Non-pigmented ciliary epithelial cell (primary cell): ENCODE measurements around the gene CALCB.
"Not testable (repeated sequence)": the region's sequence is repeated elsewhere in the genome, so short reads cannot be mapped to it uniquely, and the experiment has no call there.

Source experiments
- DNase-seq: peaks from one replicate; pipeline ENCODE4 v3.0.0-alpha.2; 2010; ENCODE audit warnings: low read depth

CALCB gene, protein sequence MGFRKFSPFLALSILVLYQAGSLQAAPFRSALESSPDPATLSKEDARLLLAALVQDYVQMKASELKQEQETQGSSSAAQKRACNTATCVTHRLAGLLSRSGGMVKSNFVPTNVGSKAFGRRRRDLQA

GRCh38 chr11:15073361-15074205 lies at the start of gene CALCB:
Gene CALCB (plus strand): TSS chr11:15073593. CDS start chr11:15074719, 1,126 bp downstream.
- DNase-seq: no peak

DNA sequence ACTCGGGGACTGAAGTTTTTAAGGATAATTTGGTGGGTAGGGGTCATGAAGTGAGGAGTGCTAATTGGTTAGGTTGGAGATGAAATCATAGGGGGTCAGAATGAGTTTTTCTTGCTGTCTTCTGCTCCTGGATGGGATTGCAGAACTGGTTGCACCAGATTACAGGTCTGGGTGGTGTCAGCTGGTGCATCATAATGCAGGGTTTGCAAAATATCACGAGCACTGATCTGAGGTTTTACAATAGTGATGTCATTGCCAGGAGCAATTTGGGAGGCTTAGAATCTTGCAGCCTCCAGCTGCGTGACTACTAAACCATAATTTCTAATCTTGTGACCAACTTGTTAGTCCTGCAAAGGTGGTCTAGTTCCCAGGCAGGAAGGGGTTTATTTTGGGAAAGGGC lies 46.4 kb upstream of the CALCB start:
- no peak for DNase-seq

- DNase-seq: no peak
These were observed 45.4 kb upstream of the CALCB start for GRCh38 chr11:15027956-15028355.

DNA sequence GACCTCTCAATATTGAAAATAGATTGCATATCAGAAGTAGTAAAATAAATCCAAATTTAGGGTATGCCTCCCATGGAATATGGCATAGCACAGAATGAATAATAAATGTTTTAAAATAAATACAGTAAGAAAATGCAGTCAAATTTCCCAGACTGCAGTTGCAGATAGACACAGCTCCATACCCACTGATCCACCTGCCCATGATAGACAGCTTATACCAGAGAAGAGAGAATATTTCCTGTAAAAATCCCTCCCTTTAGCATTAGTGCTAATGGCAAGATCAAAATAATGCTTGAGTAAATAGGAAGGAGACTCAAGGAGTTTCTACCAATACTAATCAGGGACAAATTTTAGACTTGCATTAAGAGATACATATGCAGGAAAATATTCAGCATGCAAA lies 45.0 kb upstream of the CALCB start:
- no peak for DNase-seq

DNA sequence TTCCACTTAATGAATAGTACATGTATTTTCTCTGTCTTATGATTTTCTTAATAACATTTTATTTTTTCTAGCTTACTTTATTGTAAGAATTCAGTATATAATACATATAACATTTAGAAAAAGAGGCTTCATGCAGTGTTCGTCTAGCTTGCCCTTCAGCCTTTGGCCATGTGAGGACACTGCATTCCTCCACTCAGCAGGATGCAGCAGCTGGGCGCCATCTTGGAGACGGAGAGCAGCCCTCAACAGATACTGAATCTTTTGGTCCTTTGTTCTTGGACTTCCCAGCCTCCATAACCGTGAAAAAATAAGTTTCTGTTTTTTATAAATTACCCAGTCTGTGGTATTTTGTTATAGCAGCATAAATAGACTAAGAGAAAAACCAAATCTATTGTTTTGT lies 41.4 kb upstream of the CALCB start:
- DNase-seq: not testable (repeated sequence)

- DNase-seq: no peak
These were observed 38.6 kb upstream of the CALCB start for GRCh38 chr11:15034687-15035267.

GRCh38 chr11:15035283-15035682 lies 38.1 kb upstream of the CALCB start:
- no peak for DNase-seq

DNA sequence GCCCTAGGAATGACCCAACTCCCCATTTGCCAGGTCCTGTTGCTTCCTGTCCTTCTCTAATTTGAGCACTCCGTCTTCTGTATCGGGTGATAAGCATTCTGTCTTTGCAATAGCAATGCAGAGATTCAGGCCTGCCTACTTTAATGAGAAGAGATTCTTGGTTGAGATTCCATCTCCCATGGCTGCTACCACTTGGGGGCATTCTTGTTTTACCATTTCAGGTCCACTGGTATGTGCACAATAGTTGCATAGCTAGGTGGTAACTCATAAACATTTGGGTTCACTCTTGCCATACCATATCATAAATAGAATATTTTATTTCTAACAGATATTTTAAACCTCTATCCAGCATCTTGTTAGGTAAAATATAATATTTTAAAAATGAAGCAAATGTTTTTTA lies 34.4 kb upstream of the CALCB start:
- DNase-seq: no peak

DNA sequence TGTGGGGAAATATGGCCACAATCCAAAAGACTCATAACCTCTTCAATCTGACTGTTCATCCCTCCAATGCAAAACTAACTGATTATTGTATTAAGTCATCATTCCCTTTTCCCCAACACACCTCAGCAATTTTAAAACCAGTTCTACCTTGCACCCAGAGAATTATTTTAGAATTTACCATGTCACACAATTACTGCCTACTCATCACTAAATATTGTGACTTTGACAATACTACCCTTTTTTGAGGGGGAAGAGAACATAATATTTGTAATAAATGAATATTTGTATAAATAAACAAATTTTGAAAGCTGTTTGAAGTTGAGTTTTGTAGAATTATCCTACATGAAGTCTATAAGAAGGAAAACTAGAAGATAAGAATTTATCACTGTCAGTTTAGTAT lies 28.2 kb upstream of the CALCB start:
- DNase-seq: no peak

DNA sequence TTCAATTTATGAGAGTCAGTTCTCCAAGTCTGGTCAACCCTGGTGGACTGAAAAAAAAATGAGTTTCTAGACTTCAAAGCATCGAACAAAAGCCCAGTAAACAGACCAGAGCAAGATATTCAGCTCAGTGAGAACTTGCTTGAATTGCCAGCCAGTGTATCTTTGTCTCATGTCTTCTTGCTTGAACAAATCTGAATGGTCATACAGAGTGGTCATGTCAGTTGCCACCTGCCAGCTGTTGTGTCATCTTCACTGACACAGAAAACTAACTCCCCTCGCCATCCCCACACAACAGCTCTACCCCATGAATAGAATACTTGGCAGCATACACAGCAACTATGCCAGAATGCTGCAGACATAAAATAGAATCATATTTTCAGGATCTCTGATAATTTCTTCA lies 27.5 kb upstream of the CALCB start:
- DNase-seq: no peak

DNA sequence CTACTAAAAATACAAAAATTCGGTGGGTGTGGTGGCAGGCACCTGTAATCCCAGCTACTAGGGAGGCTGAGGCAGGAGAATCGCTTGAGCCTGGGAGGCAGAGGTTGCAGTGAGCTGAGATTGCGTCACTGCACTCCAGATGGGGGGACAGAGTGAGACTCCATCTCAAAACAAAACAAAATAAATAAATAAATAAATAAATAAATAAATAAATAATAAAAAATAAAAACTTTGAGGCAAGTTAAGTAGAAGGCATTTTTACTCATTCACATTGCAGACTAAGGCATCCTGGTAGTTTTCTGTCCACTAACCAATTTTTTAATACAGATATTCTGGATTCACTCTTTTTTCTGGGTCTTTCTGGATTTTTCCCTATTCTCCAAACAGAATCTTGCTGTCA lies 26.7 kb upstream of the CALCB start:
- DNase-seq: not testable (repeated sequence)

GRCh38 chr11:15048616-15049015 lies 24.8 kb upstream of the CALCB start:
- DNase-seq: no peak

GRCh38 chr11:15053191-15053685 lies 20.2 kb upstream of the CALCB start:
- no peak for DNase-seq

DNA sequence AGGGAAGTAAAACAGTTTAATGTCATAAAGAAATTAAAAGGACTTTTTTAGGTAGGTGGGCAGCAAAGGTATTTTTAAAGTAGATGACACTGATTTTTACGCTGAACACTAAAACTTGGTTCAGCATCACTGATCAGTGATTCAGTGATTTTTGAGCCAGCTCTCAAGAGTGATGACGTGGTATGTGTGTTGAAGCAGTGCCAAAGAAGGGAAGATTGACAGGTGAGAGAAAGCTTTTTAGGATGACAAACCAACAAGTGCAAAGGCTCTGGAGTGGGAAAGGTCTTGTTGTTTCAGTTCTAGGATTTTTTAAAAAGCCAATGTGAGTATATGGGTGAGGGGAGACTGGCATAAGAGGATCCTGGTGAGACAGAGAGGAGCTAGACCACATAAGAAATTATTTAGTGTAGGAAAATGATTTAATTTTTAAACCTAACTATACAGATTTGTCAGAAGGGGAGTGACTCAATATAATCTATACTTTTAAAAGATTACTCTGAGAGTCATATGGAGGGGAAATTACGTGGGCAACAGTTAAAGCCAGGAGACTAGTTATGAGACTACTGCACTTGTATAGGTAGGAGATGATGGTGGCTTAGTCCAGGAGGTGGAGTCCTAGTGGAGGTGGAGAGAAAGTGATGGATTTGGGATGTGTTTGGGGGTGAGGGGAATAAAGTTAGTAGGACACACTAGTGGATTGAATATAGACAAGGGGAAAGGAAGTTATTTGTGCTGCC lies 17.6 kb upstream of the CALCB start:
- no peak for DNase-seq

GRCh38 chr11:15057329-15057728 lies 16.1 kb upstream of the CALCB start:
- no peak for DNase-seq

DNA sequence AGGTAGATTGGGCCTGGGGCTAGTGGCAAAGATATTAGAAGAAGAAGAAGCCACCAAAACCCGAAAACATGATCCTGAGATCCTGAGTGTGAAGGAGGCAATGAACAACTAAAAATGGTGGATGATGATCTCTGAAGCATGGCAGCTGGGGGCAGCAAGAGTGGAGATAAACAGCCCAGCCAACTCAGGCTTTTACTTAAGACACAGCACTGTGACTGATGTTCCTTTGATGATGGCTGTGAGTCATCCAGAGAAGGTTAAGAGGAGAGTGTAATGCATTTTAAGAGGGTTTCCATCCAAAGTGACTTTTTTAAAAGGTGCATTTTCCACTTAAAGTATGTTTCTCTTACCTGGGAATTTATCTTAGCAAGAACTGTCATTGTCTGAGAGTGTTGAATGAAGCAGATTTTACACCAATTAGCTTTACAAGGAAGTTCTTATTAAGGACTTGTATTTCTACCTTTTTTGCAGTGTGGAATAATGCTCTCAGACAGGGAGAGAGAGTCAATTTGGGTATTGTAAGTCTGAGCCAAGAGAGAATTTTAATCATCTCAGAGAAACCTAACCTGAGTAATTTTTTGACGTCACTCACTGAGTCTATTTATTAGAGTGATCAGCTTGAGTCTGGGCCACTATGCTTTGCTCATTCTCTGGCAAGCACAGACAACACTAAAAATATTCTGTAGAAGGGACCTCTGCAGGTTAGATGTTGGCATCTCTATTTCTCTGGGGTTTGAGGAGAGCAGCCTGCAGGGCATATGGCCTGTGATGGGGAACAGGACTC lies 14.1 kb upstream of the CALCB start:
- no peak for DNase-seq

DNA sequence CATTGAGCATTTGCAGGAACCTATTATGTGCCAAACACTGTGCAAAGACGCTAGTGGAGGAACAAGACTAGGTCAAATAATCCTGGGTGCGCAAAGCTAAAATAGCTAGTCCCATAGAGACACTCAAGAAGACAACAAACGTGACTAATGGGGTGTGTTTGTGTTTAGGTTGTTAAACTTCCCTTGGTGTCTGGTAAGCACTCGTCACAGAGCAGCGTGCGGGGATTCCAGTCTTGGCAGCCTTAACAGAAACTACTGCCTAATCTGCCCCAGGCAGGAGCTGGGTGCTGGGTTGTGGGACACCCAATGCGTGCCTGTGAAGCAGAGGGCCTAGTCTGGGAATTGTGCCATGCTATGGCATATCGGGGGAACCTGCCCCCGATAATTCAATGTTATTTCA lies 10.8 kb upstream of the CALCB start:
- DNase-seq: no peak

DNA sequence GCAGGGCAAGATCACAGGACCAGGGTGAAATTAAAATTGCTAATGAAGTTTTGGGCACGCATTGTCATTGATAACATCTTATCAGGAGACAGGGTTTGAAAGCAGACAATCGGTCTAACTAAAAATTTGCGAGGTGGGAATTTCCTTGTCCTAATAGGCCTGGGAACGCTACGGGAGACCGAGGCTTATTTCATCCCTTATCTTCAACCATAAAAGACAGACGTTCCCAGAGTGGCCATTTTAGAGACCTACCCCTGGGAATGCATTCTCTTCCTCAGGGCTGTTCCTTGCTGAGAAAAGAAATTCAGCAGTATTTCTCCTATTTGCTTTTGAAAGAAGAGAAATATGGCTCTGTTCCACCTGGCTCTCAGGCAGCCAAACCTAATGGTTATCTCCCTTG lies 3.6 kb upstream of the CALCB start:
- not testable (repeated sequence) for DNase-seq

DNA sequence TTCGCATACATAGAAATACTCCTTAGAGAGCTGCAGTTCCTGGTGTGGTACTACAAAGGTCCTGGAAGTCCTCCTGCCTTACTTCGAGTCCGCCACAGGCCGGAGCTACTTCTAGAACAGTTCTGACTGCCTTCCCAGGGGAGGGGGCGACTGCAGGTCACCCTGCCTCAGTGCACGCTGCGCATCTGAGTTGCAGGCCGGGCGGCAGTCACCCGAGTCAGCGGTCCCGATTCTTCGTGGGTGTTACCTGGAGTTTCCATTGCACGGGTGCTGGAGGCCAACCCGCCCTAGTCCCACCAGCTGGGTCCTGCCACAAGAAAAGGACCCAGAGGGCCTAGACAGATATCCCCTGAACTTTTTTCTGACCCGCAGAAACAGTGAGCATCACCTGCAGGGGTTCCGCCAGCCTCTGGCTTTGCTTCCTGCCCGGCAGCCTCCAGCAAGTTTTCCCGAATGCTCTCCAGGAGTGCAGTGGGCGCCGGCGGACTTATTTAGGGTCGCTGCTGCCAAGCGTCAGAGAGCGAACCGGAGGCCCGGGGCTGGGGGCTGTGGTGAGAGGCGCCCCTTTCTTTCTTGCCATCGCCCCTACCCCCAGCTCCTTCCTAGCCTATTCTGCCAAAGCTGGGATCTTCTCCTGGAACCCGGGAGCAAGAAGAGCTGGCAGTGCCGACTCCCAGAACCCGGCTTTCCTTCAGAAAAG lies 1.7 kb upstream of the CALCB start:
- DNase-seq: no peak

GRCh38 chr11:15072551-15073143 lies 746 bp upstream of the CALCB start:
- no peak for DNase-seq
